ENCODE measurements around the gene PMEPA1.

- no peak for TF ChIP-seq ZNF274 (IDR thresholded peaks at IDR 0.05; ENCODE audit: low read depth, low read length)
- TF ChIP-seq YY1 (IDR thresholded peaks at IDR 0.05; ENCODE audit: insufficient read depth, insufficient read length), result no peak
- TF ChIP-seq SUZ12 (IDR thresholded peaks at IDR 0.05; ENCODE audit: extremely low read depth, insufficient read depth, insufficient read length), result no peak
Measured at GRCh38 chr20:57654363-57654997, 55.3 kb downstream of the PMEPA1 start.

All from NT2/D1 (cell line).